ENCODE data around the gene MCRIP2. TPM values are rescaled to one million over a fixed set of nuclear protein-coding genes. Genes with fewer than 3 reads are reported as not detected.

The MCRIP2 gene
- total and polyA plus RNA-seq, 2 of the 8 experiments (the other 6 are each of a cell fraction or from before 2014, with no cell fraction given), result 45.4 to 75.5 TPM

GRCh38 chr16:636206-637080 lies 5.2 kb upstream of the MCRIP2 start, which contains the start of gene METTL26 (continued):
- no peak for TF ChIP-seq RXRA (IDR thresholded peaks at IDR 0.05; ENCODE audit: insufficient read depth, low read depth, low read length)
- TF ChIP-seq USF2 (IDR thresholded peaks at IDR 0.05; ENCODE audit: low read length), result no peak

Data from H1 (cell line).